Caco-2 (cell line): Measurements from ENCODE around the gene SCAANT1. TPM values are rescaled to one million over a fixed set of nuclear protein-coding genes. Genes with fewer than 3 reads are reported as not detected.

ENCODE experiments used
- BruUV-seq: library from RNA; stranded (reverse); fragments of 400-500 nt; replicated peaks from 2 replicates; lab custom pipeline; 2021; lab: Mats Ljungman, UMichigan
- CTCF ChIA-PET: fragments of 300-600 bp; sonication (Branson Sonifier 250); formaldehyde crosslinking; loops from one replicate; lab custom pipeline; 2022; ENCODE audit warnings: antibody characterized with exemption; lab: Charles Lee
- POLR2A ChIA-PET: fragments of 300-600 bp; sonication (Branson Sonifier 250); formaldehyde crosslinking; loops from one replicate; lab custom pipeline; 2022; ENCODE audit warnings: antibody characterized with exemption; lab: Charles Lee
- DNase-seq, 2 experiments: peaks; one replicate each; pipeline versions ENCODE4 v3.0.0 to v3.0.0-alpha.2; 2020 to 2022
- H3K27me3 ChIP-seq: replicated peaks from 2 replicates; pipeline ENCODE4 v1.6.0; 2011; ENCODE audit warnings: low read length; ENCODE audit not compliant: control insufficient read depth, insufficient read depth
- H3K36me3 ChIP-seq: 2 replicates; pipeline ENCODE4 v1.5.1; 2011; ENCODE audit warnings: low read length; ENCODE audit not compliant: control insufficient read depth, insufficient read depth
- H3K4me1 ChIP-seq: fragments of 250-450 bp; sonication (Bioruptor Pico); 2 replicates; pipeline ENCODE4 v1.5.1; 2020; ENCODE audit warnings: mild to moderate bottlenecking
- H3K4me3 ChIP-seq: 2 replicates; pipeline ENCODE4 v1.5.1; 2011; ENCODE audit warnings: low read depth, mild to moderate bottlenecking, control low read depth, low read length
- H3K9me3 ChIP-seq: fragments of 250-450 bp; sonication (Bioruptor Pico); 2 replicates; pipeline ENCODE4 v1.5.1; 2020; ENCODE audit warnings: mild to moderate bottlenecking, moderate library complexity
- H3K27ac Mint-ChIP-seq: one replicate; pipeline ENCODE4 v1.8.0; 2022; ENCODE audit warnings: mixed read lengths; ENCODE audit not compliant: unreplicated experiment
- H3K27me3 Mint-ChIP-seq: one replicate; pipeline ENCODE4 v1.8.0; 2022; ENCODE audit warnings: mixed read lengths; ENCODE audit not compliant: insufficient read depth, unreplicated experiment
- H3K36me3 Mint-ChIP-seq: one replicate; pipeline ENCODE4 v1.8.0; 2022; ENCODE audit warnings: mild to moderate bottlenecking, mixed read lengths; ENCODE audit not compliant: insufficient read depth, unreplicated experiment
- H3K4me1 Mint-ChIP-seq: one replicate; pipeline ENCODE4 v1.8.0; 2022; ENCODE audit warnings: low read depth, mixed read lengths; ENCODE audit not compliant: unreplicated experiment
- H3K4me3 Mint-ChIP-seq: one replicate; pipeline ENCODE4 v1.8.0; 2022; ENCODE audit warnings: mild to moderate bottlenecking, moderate library complexity, mixed read lengths; ENCODE audit not compliant: unreplicated experiment
- H3K9me3 Mint-ChIP-seq: one replicate; pipeline ENCODE4 v1.8.0; 2022; ENCODE audit warnings: mixed read lengths; ENCODE audit not compliant: unreplicated experiment
- CTCF ChIP-seq, 2 experiments: fragments of 200-600 bp in 1 of 2; IDR thresholded peaks; 1 replicate in 1 of 2; 2 replicates in 1 of 2; pipeline versions ENCODE4 v1.5.1 to v1.8.0; 2011 to 2022; ENCODE audit warnings: antibody characterized with exemption in 1 of 2, control low read depth in 1 of 2, inconsistent platforms in 1 of 2, low read depth in 1 of 2, low read length in 1 of 2, mild to moderate bottlenecking in 1 of 2, moderate library complexity in 1 of 2; ENCODE audit not compliant: insufficient read depth in 1 of 2, severe bottlenecking in 1 of 2, unreplicated experiment in 1 of 2
- intact Hi-C: fragments of 100-400 bp; cut with micrococcal nuclease; formaldehyde crosslinking; loops from one replicate; pipeline ENCODE4 v1.10.0; 2022; ENCODE audit not compliant: unreplicated experiment
- total RNA-seq: library from RNA; stranded (reverse); gene quantifications from 2 replicates; pipeline ENCODE4 v1.2.3, GENCODE V29; 2022

The SCAANT1 gene
- total RNA-seq, 1 experiment from 2014 or later, result not detected

GRCh38 chr3:63864008-63864964 lies 47.9 kb downstream of the SCAANT1 start:
- Mint-ChIP-seq H3K4me1 (peaks cover 26% of the 10 kb centered on the region), H3K36me3 (peaks cover 13% of the 10 kb centered on the region), H3K27ac (peak overlapping the region; percentile 63), H3K4me3 (peak overlapping the region; percentile 73), H3K27me3 (no peaks in the 10 kb centered on the region), H3K9me3 (no peaks in the 10 kb centered on the region)
- Histone ChIP-seq H3K9me3 (no peaks in the 10 kb centered on the region), H3K36me3 (no peaks in the 10 kb centered on the region; the same call in 1 of the 2 replicates), H3K4me1 (peaks cover 23% of the 10 kb centered on the region), H3K27me3 (no peaks in the 10 kb centered on the region), H3K4me3 (peak overlapping the region; percentile 91)
- peak in 1 of 2 experiments; percentile 60 for DNase-seq
- intact Hi-C loops, result no loop called here
- CTCF ChIA-PET, result interaction anchor here (1.1 kb wide), 1 partner anchor 44 kb away, joined by 3 read pairs; no protein-coding TSS in a partner anchor
- no peak for TF ChIP-seq CTCF (IDR thresholded peaks at IDR 0.05; ENCODE audit: insufficient read depth in 1 of 2, low read depth in 1 of 2, low read length in 1 of 2, severe bottlenecking in 1 of 2, unreplicated experiment in 1 of 2)
- POLR2A ChIA-PET, result interaction anchor here (0.6 kb wide), 1 partner anchor 43 kb away, joined by 3 read pairs; no protein-coding TSS in a partner anchor
- no TSS peak for BruUV-seq

GRCh38 chr3:63863150-63864007 lies 48.8 kb downstream of the SCAANT1 start, which contains the start of the genes ATXN7 and THOC7:
Gene ATXN7, plus strand, starts transcription at chr3:63863867. Its CDS starts 48,732 bp downstream, at chr3:63912599.
Gene THOC7, minus strand, starts transcription at chr3:63863805. Its CDS starts 15 bp downstream, at chr3:63863790.
- no peaks in the 10 kb centered on the region for H3K9me3 Mint-ChIP-seq
- ChIA-PET POLR2A (no interaction called here), CTCF (interaction anchor here (0.6 to 1.1 kb wide), 2 partner anchors 45 to 86 kb away, joined by 3 read pairs; no protein-coding TSS in a partner anchor)
- Histone ChIP-seq H3K4me3 (peak within 1 kb of the TSS; percentile 93), H3K4me1 (peaks cover 23% of the 10 kb centered on the region), H3K27me3 (no peaks in the 10 kb centered on the region), H3K9me3 (no peaks in the 10 kb centered on the region), H3K36me3 (no peaks in the 10 kb centered on the region; the same call in 1 of the 2 replicates)
- BruUV-seq, result no TSS peak
- H3K4me3 Mint-ChIP-seq, result peak within 1 kb of the TSS; percentile 73
- peak within 1 kb of the TSS; percentile 64 for H3K27ac Mint-ChIP-seq
- intact Hi-C loops, result loop anchor here (2.0 kb wide), 1 partner anchor 49 kb away; the partner anchor contains the start of gene SCAANT1
- H3K4me1 Mint-ChIP-seq, result peaks cover 28% of the 10 kb centered on the region
- no peak for TF ChIP-seq CTCF (IDR thresholded peaks at IDR 0.05; ENCODE audit: insufficient read depth in 1 of 2, low read depth in 1 of 2, low read length in 1 of 2, severe bottlenecking in 1 of 2, unreplicated experiment in 1 of 2)
- H3K36me3 Mint-ChIP-seq, result peaks cover 13% of the 10 kb centered on the region
- H3K27me3 Mint-ChIP-seq, result no peaks in the 10 kb centered on the region
- peak; percentile 63 to 81 for DNase-seq
